ENCODE data around the gene ITPK1. TPM values are rescaled to one million over a fixed set of nuclear protein-coding genes. Genes with fewer than 3 reads are reported as not detected.
A peak's percentile ranks its signal among the peaks of the same experiment; 100 is the strongest.

The ITPK1 gene
- total RNA-seq, 1 experiment from 2014 or later: 133 TPM

DNA sequence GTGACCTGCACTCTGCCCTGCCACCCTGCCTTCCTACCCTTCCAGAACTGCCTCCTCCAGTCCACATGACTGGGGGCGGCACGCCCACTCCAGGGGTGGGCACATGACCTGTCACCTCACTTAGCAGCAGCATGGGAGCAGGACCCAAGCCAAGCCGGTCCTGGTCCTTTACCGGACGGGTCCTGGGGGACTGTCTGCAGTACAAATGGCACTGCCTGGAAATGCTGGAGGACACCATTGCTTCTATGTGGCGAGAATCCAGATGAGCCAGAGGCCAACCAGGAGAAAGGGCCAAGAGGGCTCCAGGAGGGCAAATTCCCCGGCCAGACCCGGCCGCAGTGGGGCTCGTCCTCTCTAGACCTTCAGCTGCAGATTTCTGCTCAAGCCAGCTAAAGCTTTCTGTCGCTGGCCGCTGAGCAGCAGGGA is 33.1 kb downstream of the ITPK1 start:
- TF ChIP-seq, protein P1, sequence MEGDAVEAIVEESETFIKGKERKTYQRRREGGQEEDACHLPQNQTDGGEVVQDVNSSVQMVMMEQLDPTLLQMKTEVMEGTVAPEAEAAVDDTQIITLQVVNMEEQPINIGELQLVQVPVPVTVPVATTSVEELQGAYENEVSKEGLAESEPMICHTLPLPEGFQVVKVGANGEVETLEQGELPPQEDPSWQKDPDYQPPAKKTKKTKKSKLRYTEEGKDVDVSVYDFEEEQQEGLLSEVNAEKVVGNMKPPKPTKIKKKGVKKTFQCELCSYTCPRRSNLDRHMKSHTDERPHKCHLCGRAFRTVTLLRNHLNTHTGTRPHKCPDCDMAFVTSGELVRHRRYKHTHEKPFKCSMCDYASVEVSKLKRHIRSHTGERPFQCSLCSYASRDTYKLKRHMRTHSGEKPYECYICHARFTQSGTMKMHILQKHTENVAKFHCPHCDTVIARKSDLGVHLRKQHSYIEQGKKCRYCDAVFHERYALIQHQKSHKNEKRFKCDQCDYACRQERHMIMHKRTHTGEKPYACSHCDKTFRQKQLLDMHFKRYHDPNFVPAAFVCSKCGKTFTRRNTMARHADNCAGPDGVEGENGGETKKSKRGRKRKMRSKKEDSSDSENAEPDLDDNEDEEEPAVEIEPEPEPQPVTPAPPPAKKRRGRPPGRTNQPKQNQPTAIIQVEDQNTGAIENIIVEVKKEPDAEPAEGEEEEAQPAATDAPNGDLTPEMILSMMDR (IDR thresholded peaks at IDR 0.05; ENCODE audit: unreplicated experiment): no peak
- Mint-ChIP-seq H3K36me3 (ENCODE audit: insufficient read depth, unreplicated experiment) (peaks cover 7% of the 10 kb centered on the region), H3K27ac (ENCODE audit: low read depth, unreplicated experiment) (no peak overlapping the region), H3K27me3 (ENCODE audit: insufficient read depth, unreplicated experiment) (no peaks in the 10 kb centered on the region), H3K9me3 (ENCODE audit: unreplicated experiment) (no peaks in the 10 kb centered on the region), H3K4me3 (ENCODE audit: unreplicated experiment) (no peak overlapping the region), H3K4me1 (ENCODE audit: insufficient read depth, unreplicated experiment) (peaks cover 27% of the 10 kb centered on the region)
- ChIA-PET CTCF (no interaction called here), POLR2A (no interaction called here)
- BruUV-seq (replicated peaks): no TSS peak
- intact Hi-C loops (cut with micrococcal nuclease): no loop called here
- no peak for DNase-seq (ENCODE audit: unreplicated experiment)

DNA sequence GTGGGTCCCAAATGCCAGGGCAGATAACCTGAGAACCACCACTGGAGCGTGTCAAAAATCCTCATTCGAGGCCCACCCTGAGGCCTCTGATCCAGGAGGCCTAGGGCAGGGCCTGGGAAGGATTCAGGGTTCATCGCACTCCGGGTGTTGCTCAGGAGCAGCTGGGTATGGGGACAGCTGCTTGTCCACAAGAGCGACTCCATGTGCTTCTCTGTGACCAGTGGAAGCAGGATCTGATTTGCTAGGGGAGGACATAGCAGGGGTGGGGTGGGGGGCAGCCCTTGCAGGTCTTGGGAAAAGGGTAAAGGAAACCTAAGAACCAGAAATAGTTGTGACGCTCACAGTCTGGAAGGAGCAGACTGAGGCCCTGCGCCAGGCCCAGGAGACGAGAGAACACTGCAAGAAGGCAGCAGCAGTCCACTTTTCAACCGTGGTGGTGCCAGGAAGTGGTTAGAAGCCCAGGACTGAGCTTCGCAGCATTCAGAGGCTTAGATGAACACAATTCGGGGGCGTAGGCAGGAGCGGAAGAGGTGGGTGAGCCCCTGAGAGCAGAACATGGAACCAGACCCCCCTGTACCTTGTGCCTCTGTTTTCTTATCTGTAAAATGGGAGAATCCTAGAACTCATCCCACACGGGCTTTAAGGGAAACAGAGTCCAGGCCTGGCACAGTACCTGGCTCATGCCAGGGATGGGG is 33.7 kb downstream of the ITPK1 start:
- ChIA-PET POLR2A (no interaction called here), CTCF (interaction anchor here (0.7 kb wide), 1 partner anchor 32 kb away, joined by 3 read pairs; no protein-coding TSS in a partner anchor)
- Mint-ChIP-seq H3K4me1 (ENCODE audit: insufficient read depth, unreplicated experiment) (peaks cover 23% of the 10 kb centered on the region), H3K27me3 (ENCODE audit: insufficient read depth, unreplicated experiment) (no peaks in the 10 kb centered on the region), H3K36me3 (ENCODE audit: insufficient read depth, unreplicated experiment) (peaks cover 5% of the 10 kb centered on the region), H3K4me3 (ENCODE audit: unreplicated experiment) (no peak overlapping the region), H3K9me3 (ENCODE audit: unreplicated experiment) (no peaks in the 10 kb centered on the region), H3K27ac (ENCODE audit: low read depth, unreplicated experiment) (peak overlapping the region; percentile 75)
- DNase-seq (ENCODE audit: unreplicated experiment): no peak
- TF ChIP-seq, protein P1 (IDR thresholded peaks at IDR 0.05; ENCODE audit: unreplicated experiment): no peak
- intact Hi-C loops (cut with micrococcal nuclease): no loop called here
- BruUV-seq (replicated peaks): no TSS peak

DNA sequence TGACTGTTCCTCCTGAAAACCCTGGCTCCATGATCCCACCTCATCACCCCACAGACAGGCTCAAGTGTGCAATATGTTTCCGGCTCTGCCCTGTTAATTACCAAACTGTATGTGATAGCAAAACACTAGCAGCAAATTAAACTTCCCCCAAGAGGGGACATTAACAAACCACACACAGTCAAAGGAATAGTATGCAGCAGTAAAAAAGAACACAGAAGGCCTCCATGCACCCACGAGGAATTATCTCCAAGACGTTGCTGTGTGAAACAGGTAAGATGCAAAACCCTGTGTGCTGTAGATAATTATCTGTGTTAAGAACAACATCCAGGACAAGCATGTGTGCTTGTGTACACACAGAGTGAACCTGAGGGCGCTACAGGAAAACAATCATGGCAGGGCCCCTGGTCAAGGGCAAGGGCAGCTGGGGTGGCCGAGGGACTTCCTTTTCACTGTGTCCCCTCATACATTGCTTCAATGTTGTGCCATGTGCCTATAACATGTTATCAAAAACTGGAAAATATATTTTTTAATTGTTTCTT is 35.8 kb downstream of the ITPK1 start:
- Mint-ChIP-seq H3K4me3 (ENCODE audit: unreplicated experiment) (no peak overlapping the region), H3K36me3 (ENCODE audit: insufficient read depth, unreplicated experiment) (peaks cover 9% of the 10 kb centered on the region), H3K27me3 (ENCODE audit: insufficient read depth, unreplicated experiment) (no peaks in the 10 kb centered on the region), H3K27ac (ENCODE audit: low read depth, unreplicated experiment) (no peak overlapping the region), H3K9me3 (ENCODE audit: unreplicated experiment) (no peaks in the 10 kb centered on the region), H3K4me1 (ENCODE audit: insufficient read depth, unreplicated experiment) (peaks cover 13% of the 10 kb centered on the region)
- intact Hi-C loops (cut with micrococcal nuclease): no loop called here
- TF ChIP-seq, protein P1 (IDR thresholded peaks at IDR 0.05; ENCODE audit: unreplicated experiment): no peak
- no peak for DNase-seq (ENCODE audit: unreplicated experiment)
- ChIA-PET CTCF (interaction anchor here (1.3 kb wide), 1 partner anchor 33 kb away, joined by 3 read pairs; no protein-coding TSS in a partner anchor), POLR2A (no interaction called here)
- no TSS peak for BruUV-seq (replicated peaks)

DNA sequence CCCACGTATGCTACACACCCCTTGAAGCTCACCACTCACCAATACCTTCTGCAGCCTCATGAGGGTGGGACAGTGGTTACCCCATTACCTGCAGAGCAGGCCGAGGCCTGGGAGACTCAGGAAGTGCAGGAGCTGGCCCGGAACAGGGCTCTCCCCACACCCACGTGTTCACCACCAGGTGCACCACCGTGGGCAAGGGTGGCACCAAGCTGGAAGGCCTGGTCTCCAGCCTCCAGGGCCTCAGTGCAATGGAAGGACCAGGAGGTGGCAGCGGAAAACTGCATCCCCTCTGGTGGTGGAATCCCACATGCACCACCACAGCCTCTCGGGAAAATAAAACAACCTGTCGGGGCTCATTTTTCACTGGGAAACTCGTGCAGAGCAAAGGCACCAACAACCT is 36.4 kb downstream of the ITPK1 start:
- intact Hi-C loops (cut with micrococcal nuclease): no loop called here
- ChIA-PET POLR2A (interaction anchor here (1.7 kb wide), 1 partner anchor 8 kb away, joined by 3 read pairs; no protein-coding TSS in a partner anchor), CTCF (no interaction called here)
- peaks cover 9% of the 10 kb centered on the region for H3K36me3 Mint-ChIP-seq (ENCODE audit: insufficient read depth, unreplicated experiment)
- DNase-seq (ENCODE audit: unreplicated experiment): no peak
- TF ChIP-seq, protein P1 (IDR thresholded peaks at IDR 0.05; ENCODE audit: unreplicated experiment): no peak
- H3K9me3 Mint-ChIP-seq (ENCODE audit: unreplicated experiment): no peaks in the 10 kb centered on the region
- BruUV-seq (replicated peaks): no TSS peak
- no peak overlapping the region for H3K4me3 Mint-ChIP-seq (ENCODE audit: unreplicated experiment)
- H3K27me3 Mint-ChIP-seq (ENCODE audit: insufficient read depth, unreplicated experiment): no peaks in the 10 kb centered on the region
- H3K4me1 Mint-ChIP-seq (ENCODE audit: insufficient read depth, unreplicated experiment): peaks cover 14% of the 10 kb centered on the region
- H3K27ac Mint-ChIP-seq (ENCODE audit: low read depth, unreplicated experiment): no peak overlapping the region

Measured in MCF 10A (cell line).